ENCODE measurements around the gene MRPS27. TPM values are rescaled to one million over a fixed set of nuclear protein-coding genes. Genes with fewer than 3 reads are reported as not detected.

Gene MRPS27
- total RNA-seq, 2 donors from 2014 or later = 42.9 to 58.8 TPM

DNA sequence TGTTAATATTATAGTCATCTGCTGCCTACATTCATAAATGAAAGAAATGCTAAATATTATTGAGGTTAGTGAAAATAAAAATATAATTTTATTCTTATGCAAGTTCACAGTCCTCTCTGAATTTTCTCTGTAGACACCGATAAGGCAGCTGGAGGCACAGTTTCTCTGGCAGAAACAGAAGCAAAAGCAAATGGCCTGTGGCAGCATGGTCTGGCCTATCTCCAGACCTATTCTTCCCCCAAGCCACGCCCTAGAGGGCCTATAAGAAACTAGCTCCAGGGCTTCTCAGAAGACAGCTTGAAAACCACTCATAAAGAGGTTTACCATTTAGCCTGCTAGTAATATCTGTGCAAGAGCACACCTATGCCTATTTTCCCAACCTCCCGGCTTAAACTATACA, 28.4 kb downstream of the MRPS27 start:
- Histone ChIP-seq H3K27me3 (replicated peaks; ENCODE audit: insufficient read depth) (no peaks in the 10 kb centered on the region), H3K4me1 (ENCODE audit: control insufficient read depth in 1 of 2, low read depth in 2 of 2) (peaks cover 5 to 54% of the 10 kb centered on the region in 2 donors), H3K27ac (no peak overlapping the region), H3K9me3 (no peaks in the 10 kb centered on the region), H3K4me3 (no peak overlapping the region), H3K36me3 (no peaks in the 10 kb centered on the region)
- ATAC-seq (ENCODE audit: insufficient number of reproducible peaks, low FRiP score, low read depth) = no peak
- no peak for DNase-seq (ENCODE audit: low spot score)
- TF ChIP-seq, protein P1, sequence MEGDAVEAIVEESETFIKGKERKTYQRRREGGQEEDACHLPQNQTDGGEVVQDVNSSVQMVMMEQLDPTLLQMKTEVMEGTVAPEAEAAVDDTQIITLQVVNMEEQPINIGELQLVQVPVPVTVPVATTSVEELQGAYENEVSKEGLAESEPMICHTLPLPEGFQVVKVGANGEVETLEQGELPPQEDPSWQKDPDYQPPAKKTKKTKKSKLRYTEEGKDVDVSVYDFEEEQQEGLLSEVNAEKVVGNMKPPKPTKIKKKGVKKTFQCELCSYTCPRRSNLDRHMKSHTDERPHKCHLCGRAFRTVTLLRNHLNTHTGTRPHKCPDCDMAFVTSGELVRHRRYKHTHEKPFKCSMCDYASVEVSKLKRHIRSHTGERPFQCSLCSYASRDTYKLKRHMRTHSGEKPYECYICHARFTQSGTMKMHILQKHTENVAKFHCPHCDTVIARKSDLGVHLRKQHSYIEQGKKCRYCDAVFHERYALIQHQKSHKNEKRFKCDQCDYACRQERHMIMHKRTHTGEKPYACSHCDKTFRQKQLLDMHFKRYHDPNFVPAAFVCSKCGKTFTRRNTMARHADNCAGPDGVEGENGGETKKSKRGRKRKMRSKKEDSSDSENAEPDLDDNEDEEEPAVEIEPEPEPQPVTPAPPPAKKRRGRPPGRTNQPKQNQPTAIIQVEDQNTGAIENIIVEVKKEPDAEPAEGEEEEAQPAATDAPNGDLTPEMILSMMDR (IDR thresholded peaks at IDR 0.05) = no peak

DNA sequence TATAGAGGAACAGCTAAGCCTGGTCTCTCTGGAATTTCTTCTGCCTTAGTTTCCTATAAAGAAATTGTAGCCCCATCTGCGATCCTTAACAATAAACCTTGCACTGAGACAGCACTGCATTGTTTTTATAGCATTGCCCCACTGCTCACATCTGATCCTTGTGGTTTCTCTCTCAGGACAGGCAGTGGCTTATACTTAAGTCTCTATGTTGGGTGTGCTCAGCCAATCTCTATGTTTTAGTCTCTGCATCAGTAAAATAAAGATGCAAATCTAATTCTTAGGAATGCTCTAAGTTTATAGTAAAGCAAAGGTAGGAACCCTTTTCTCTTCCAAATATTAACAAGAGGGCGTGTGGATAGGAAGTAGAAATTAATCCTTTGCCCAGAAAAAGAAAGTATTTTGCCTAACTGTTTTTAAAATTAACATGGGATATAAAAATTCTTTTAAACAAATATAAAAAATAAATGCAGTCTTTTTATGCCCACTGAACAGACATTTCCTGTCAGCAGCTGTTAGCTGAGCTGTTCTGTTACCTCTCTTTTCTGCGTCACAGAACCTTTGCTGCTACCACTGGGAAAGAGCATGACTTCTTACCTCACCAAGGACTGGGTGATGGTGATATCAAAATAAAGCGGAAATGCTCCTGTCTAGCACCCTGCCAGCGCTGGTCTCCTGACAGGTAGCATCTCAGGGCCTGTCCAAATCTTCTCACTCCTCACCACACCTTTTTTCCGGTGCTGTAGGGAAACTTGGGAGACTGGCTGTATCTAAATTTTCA, 29.5 kb downstream of the MRPS27 start:
- no peaks in the 10 kb centered on the region for H3K27me3 ChIP-seq (replicated peaks; ENCODE audit: insufficient read depth)
- DNase-seq (ENCODE audit: low spot score) (no peak), ATAC-seq (ENCODE audit: insufficient number of reproducible peaks, low FRiP score, low read depth) (no peak)
- no peaks in the 10 kb centered on the region for H3K36me3 ChIP-seq
- peak overlapping the region in 1 of 2 donors; percentile 16 for H3K27ac ChIP-seq
- peaks cover 5 to 50% of the 10 kb centered on the region in 2 donors for H3K4me1 ChIP-seq (ENCODE audit: control insufficient read depth in 1 of 2, low read depth in 2 of 2)
- no peaks in the 10 kb centered on the region for H3K9me3 ChIP-seq
- TF ChIP-seq, protein P1 (IDR thresholded peaks at IDR 0.05) = no peak
- no peak overlapping the region for H3K4me3 ChIP-seq

DNA sequence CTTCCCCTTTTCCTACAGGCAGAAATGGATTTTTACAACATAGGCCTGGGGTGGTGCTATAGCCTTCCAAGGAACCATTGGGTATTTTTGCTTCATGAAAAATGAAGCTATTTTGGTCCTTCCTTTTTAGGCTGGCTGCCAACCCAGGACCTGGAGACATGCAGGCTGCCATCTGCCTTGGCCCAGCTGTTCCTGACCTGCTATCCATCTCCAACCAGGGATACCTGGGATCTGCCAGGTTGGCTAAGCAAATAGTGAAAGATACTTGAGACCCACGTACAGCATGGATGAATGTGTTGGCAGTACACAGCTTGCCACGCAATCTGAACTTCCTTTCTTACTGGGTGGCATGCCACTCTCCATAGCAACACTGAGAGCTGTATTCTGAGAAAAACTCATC, 31.1 kb downstream of the MRPS27 start:
- peak overlapping the region; percentile 2 to 9 for H3K27ac ChIP-seq
- no peaks in the 10 kb centered on the region for H3K27me3 ChIP-seq (replicated peaks; ENCODE audit: insufficient read depth)
- H3K9me3 ChIP-seq = no peaks in the 10 kb centered on the region
- H3K4me3 ChIP-seq = no peak overlapping the region
- TF ChIP-seq, protein P1 (IDR thresholded peaks at IDR 0.05) = no peak
- peaks cover 5 to 41% of the 10 kb centered on the region in 2 donors for H3K4me1 ChIP-seq (ENCODE audit: control insufficient read depth in 1 of 2, low read depth in 2 of 2)
- DNase-seq (ENCODE audit: low spot score) = no peak
- no peak for ATAC-seq (ENCODE audit: insufficient number of reproducible peaks, low FRiP score, low read depth)
- no peaks in the 10 kb centered on the region for H3K36me3 ChIP-seq

DNA sequence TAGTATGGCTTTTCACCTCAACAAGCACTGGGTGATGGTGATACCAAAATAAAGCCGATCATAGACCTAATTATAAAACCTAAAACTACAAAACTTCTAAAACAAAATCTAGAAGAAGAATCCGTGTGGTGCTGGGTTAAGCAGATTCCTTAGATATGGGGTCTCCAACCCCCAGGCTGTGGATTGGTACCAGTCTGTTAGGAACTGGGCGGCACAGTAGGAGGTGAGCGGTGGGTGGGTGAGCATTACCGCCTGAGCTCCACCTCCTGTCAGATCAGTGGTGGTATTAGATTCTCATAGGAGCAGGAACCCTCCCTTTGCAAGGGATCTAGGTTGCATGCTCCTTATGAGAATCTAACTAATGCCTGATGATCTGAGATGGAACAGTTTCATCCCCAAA, 33.2 kb downstream of the MRPS27 start:
- no peak for DNase-seq (ENCODE audit: low spot score)
- Histone ChIP-seq H3K4me3 (no peak overlapping the region), H3K36me3 (no peaks in the 10 kb centered on the region), H3K4me1 (ENCODE audit: control insufficient read depth in 1 of 2, low read depth in 2 of 2) (peaks cover 20 to 43% of the 10 kb centered on the region in 2 donors), H3K27ac (no peak overlapping the region), H3K27me3 (replicated peaks; ENCODE audit: insufficient read depth) (no peaks in the 10 kb centered on the region), H3K9me3 (no peaks in the 10 kb centered on the region)
- TF ChIP-seq, protein P1 (IDR thresholded peaks at IDR 0.05) = no peak
- ATAC-seq (ENCODE audit: insufficient number of reproducible peaks, low FRiP score, low read depth) = no peak

DNA sequence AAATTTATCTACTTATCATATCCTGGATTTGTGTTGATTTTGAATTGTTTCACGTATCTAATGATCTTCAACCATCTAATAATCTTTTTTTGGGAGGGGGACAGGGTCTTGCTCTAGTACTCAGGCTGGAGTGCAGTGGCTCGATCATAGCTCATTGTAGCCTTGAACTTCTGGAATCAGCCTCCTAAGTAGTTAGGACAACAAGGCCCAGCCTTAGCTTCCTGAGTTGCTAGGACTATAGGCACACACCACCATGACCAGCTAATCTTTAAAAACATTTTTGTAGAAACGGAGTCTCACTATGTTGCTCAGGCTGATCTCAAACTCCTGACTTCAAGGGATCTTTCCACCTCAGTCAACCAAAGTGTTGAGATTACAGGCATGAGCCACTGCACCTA, 34.6 kb downstream of the MRPS27 start:
- Histone ChIP-seq H3K4me1 (ENCODE audit: control insufficient read depth in 1 of 2, low read depth in 2 of 2) (peaks cover 23 to 47% of the 10 kb centered on the region in 2 donors), H3K9me3 (no peaks in the 10 kb centered on the region), H3K36me3 (no peaks in the 10 kb centered on the region), H3K4me3 (no peak overlapping the region), H3K27ac (no peak overlapping the region), H3K27me3 (replicated peaks; ENCODE audit: insufficient read depth) (no peaks in the 10 kb centered on the region)
- DNase-seq (ENCODE audit: low spot score) (no peak), ATAC-seq (ENCODE audit: insufficient number of reproducible peaks, low FRiP score, low read depth) (no peak)
- TF ChIP-seq, protein P1 (IDR thresholded peaks at IDR 0.05) = no peak
